Measurements from ENCODE around the gene ZNF844.

DNA sequence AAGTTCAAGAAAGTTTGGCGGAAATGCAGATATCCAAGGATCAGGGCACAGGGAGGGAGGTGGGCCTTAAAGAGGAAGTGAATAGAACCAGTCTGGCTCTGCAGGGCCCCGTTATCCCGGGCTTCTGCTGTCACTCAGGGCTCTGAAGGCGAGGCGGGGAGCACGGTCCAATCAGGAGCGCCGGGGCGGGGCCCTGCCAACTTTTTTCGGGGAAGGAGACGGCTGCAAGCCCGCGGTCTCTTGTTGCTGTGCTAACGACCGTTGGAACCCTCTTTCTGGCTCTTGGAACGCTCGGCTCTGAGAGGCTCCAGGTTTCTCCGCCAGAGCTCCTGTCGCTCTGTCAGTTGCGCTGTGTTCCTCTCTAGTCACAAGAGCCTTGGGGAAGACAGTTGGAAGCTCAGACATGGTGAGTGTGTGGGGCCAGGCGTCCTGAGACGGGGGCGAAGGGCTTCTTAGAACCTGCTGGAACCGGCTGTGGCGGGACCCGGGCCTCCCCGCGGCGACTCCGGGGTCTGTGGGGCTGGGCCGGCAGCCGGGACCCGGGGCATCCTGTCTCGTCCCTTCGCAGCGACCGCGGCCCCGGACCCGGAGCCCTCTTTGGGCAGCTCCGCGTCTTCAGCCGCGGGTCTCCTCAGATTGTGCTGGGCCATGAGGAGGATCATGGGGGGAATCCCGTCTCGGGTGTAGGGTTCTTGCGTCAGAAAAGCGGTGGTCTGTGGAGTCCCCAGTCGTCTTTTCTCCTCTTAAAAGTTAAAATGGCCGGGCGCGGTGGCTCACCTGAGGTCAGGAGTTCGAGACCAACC is 27.7 kb downstream of the ZNF844 start:
- TF ChIP-seq, protein P1, sequence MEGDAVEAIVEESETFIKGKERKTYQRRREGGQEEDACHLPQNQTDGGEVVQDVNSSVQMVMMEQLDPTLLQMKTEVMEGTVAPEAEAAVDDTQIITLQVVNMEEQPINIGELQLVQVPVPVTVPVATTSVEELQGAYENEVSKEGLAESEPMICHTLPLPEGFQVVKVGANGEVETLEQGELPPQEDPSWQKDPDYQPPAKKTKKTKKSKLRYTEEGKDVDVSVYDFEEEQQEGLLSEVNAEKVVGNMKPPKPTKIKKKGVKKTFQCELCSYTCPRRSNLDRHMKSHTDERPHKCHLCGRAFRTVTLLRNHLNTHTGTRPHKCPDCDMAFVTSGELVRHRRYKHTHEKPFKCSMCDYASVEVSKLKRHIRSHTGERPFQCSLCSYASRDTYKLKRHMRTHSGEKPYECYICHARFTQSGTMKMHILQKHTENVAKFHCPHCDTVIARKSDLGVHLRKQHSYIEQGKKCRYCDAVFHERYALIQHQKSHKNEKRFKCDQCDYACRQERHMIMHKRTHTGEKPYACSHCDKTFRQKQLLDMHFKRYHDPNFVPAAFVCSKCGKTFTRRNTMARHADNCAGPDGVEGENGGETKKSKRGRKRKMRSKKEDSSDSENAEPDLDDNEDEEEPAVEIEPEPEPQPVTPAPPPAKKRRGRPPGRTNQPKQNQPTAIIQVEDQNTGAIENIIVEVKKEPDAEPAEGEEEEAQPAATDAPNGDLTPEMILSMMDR (IDR thresholded peaks at IDR 0.05) = no peak
- TF ChIP-seq POLR2A (IDR thresholded peaks at IDR 0.05) = peak in 1 of 2 donors; percentile 28

Data from uterus (tissue), 2 donors.